HG03066 (cell line): ENCODE results near the gene PHF1.
"Not testable (repeated sequence)": the region's sequence is repeated elsewhere in the genome, so short reads cannot be mapped to it uniquely, and the experiment has no call there.

Experiments used
- ATAC-seq: cut with Tn5 transposase; IDR thresholded peaks from one replicate; pipeline ENCODE4 v1.9.1; 2021; ENCODE audit warnings: low read depth; ENCODE audit not compliant: unreplicated experiment

The PHF1 gene

GRCh38 chr6:33410711-33411631 lies at the start of gene PHF1:
Gene PHF1 (plus strand): TSS chr6:33411014. CDS start chr6:33412264, 1,250 bp downstream.
- peak; percentile 28 for ATAC-seq

- ATAC-seq, result not testable (repeated sequence)
Measured at GRCh38 chr6:33363486-33363885, 47.3 kb upstream of the PHF1 start.

- not testable (repeated sequence) for ATAC-seq
Measured at GRCh38 chr6:33364475-33365205, 46.2 kb upstream of the PHF1 start.

GRCh38 chr6:33365206-33365971 lies 45.4 kb upstream of the PHF1 start:
- not testable (repeated sequence) for ATAC-seq

GRCh38 chr6:33367009-33367714 lies 43.7 kb upstream of the PHF1 start:
- ATAC-seq, result no peak

- ATAC-seq, result not testable (repeated sequence)
Measured at GRCh38 chr6:33367715-33368025, 43.1 kb upstream of the PHF1 start.

- ATAC-seq, result not testable (repeated sequence)
Measured at GRCh38 chr6:33371901-33372300, 38.9 kb upstream of the PHF1 start.

GRCh38 chr6:33372526-33373123 lies 38.2 kb upstream of the PHF1 start:
- no peak for ATAC-seq

GRCh38 chr6:33373960-33374910 lies 36.6 kb upstream of the PHF1 start:
- no peak for ATAC-seq

GRCh38 chr6:33375143-33375671 lies 35.6 kb upstream of the PHF1 start:
- no peak for ATAC-seq

- ATAC-seq, result no peak
Measured at GRCh38 chr6:33377171-33377570, 33.6 kb upstream of the PHF1 start.

- ATAC-seq, result not testable (repeated sequence)
Measured at GRCh38 chr6:33379184-33379583, 31.6 kb upstream of the PHF1 start.

- ATAC-seq, result no peak
Measured at GRCh38 chr6:33380272-33380981, 30.4 kb upstream of the PHF1 start.

- ATAC-seq, result no peak
Measured at GRCh38 chr6:33383427-33384185, 27.2 kb upstream of the PHF1 start.

GRCh38 chr6:33384581-33385020 lies 26.2 kb upstream of the PHF1 start:
- no peak for ATAC-seq

GRCh38 chr6:33390173-33390572 lies 20.6 kb upstream of the PHF1 start:
- ATAC-seq, result no peak

GRCh38 chr6:33390767-33391277 lies 20.0 kb upstream of the PHF1 start:
- no peak for ATAC-seq
